ENCODE data around the gene ATG2B. TPM values are rescaled to one million over a fixed set of nuclear protein-coding genes. Genes with fewer than 3 reads are reported as not detected.

Gene ATG2B
- total and polyA plus RNA-seq, 8 donors: 19.5 to 44.1 (median 32.6) TPM

DNA sequence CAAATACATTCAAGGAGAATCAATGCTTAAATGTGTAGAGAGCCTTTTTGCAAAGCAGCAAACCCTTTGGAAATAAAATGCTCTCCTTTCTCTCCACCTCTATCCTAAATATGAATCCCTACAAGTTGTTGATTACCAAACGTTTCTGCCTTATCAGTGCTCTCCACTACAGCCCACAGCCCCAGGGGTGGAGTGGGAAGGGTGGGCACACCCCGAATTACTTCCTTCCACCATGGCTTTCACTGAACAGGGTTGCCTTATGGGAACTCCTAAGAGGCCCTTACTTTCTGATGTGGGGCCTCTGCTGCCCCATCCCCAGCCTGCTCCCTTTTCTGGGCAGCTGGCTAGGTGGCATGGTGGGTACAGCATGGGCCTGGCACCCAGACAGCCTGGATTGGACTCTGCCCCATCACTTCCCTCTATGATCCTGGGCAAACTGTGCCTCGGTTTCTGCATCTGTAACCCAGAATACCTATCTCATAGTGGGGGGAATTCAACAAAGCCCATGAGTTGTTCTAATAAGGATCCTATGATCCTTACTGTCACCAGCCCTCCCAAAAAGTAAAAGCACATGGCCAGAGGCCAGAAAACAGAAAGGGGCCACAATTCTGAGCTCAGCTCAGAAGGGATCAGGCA, 44.9 kb upstream of the ATG2B start:
- Histone ChIP-seq H3K4me3 (no peak overlapping the region), H3K27me3 (no peaks in the 10 kb centered on the region), H3K27ac (no peak overlapping the region), H3K36me3 (no peaks in the 10 kb centered on the region), H3K4me1 (no peaks in the 10 kb centered on the region), H3K9me3 (no peaks in the 10 kb centered on the region)
- DNase-seq (no peak), ATAC-seq (no peak)
- intact Hi-C loops (cut with DNase I): loop anchor here in 1 of 2 donors (10.0 kb wide), 1 partner anchor 103 kb away; no protein-coding TSS in a partner anchor
- TF ChIP-seq, protein P1, sequence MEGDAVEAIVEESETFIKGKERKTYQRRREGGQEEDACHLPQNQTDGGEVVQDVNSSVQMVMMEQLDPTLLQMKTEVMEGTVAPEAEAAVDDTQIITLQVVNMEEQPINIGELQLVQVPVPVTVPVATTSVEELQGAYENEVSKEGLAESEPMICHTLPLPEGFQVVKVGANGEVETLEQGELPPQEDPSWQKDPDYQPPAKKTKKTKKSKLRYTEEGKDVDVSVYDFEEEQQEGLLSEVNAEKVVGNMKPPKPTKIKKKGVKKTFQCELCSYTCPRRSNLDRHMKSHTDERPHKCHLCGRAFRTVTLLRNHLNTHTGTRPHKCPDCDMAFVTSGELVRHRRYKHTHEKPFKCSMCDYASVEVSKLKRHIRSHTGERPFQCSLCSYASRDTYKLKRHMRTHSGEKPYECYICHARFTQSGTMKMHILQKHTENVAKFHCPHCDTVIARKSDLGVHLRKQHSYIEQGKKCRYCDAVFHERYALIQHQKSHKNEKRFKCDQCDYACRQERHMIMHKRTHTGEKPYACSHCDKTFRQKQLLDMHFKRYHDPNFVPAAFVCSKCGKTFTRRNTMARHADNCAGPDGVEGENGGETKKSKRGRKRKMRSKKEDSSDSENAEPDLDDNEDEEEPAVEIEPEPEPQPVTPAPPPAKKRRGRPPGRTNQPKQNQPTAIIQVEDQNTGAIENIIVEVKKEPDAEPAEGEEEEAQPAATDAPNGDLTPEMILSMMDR (IDR thresholded peaks at IDR 0.05): no peak

DNA sequence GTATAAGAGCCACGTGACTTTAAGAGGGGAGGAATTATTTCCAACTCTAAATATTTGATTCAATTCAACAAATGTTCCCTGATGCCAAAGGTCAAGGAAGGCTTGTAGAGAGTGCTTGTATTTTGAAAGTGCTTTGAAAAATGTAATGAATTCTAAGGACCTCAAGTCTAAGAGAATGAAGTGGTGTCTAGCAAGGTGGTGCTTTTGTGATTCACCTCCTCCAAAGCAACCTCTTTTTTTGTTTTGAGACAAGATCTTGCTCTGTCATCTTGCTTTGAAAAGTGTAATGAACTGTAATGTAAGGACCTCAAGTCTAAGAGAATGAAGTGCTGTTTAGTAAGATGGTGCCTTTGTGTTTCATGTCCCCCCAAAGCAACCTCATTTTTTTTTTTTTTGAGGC, 42.5 kb upstream of the ATG2B start:
- Histone ChIP-seq H3K4me1 (no peaks in the 10 kb centered on the region), H3K4me3 (no peak overlapping the region), H3K27ac (no peak overlapping the region), H3K27me3 (no peaks in the 10 kb centered on the region), H3K9me3 (no peaks in the 10 kb centered on the region), H3K36me3 (no peaks in the 10 kb centered on the region)
- ATAC-seq (peak; percentile 89), DNase-seq (no peak)
- intact Hi-C loops (cut with DNase I): loop anchor here in 1 of 2 donors (10.0 kb wide), 1 partner anchor 101 kb away; no protein-coding TSS in a partner anchor
- TF ChIP-seq, protein P1 (IDR thresholded peaks at IDR 0.05): no peak

DNA sequence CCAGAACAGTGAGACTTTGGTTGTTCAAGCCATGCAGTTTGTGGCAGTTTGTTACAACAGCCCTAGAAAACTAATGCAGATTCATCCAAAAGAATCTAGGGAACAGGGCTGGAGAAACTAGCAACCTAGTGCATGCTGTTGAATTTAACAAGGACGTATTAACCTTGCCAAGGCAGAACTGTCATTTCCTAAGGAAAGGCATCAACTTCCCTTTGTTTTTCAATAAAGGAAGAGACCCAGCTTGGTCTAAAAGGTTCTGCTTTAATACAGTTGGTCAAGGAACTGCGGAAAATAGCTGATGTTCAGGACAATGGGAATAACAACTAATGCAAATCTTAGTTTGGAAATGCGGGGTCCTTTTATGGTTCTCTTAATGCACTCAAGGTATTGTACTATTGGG, 40.3 kb upstream of the ATG2B start:
- Histone ChIP-seq H3K27me3 (no peaks in the 10 kb centered on the region), H3K4me3 (no peak overlapping the region), H3K4me1 (no peaks in the 10 kb centered on the region), H3K27ac (no peak overlapping the region), H3K36me3 (no peaks in the 10 kb centered on the region), H3K9me3 (no peaks in the 10 kb centered on the region)
- TF ChIP-seq, protein P1 (IDR thresholded peaks at IDR 0.05): no peak
- ATAC-seq (no peak), DNase-seq (no peak)
- intact Hi-C loops (cut with DNase I): loop anchor here in 1 of 2 donors (10.0 kb wide), 1 partner anchor 99 kb away; no protein-coding TSS in a partner anchor

DNA sequence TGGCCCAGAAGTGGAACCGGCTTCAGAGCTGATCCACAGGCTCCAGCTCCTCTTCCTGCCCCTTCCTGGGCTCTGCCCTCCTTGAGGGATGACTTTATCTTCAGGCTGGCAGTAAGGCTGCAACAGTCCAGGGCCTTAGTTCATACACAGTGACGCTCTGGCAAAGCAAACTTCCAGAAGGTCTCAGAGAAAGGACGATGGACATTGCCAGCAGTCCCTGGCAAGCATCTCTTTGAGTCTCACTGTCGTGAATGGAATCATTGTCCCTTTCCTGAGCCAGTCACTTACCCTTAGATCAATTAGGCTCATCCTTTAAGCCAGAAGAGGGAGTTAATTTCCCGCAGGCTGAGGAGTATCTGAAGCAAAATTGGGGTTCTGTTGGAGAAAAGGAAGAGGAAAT, 37.4 kb upstream of the ATG2B start:
- no peak for ATAC-seq
- intact Hi-C loops (cut with DNase I): loop anchor here in 1 of 2 donors (10.0 kb wide), 1 partner anchor 96 kb away; no protein-coding TSS in a partner anchor
- Histone ChIP-seq H3K27ac (no peak overlapping the region), H3K36me3 (no peaks in the 10 kb centered on the region), H3K9me3 (no peaks in the 10 kb centered on the region), H3K27me3 (no peaks in the 10 kb centered on the region), H3K4me3 (no peak overlapping the region), H3K4me1 (no peaks in the 10 kb centered on the region)
- no peak for DNase-seq
- TF ChIP-seq, protein P1 (IDR thresholded peaks at IDR 0.05): no peak

DNA sequence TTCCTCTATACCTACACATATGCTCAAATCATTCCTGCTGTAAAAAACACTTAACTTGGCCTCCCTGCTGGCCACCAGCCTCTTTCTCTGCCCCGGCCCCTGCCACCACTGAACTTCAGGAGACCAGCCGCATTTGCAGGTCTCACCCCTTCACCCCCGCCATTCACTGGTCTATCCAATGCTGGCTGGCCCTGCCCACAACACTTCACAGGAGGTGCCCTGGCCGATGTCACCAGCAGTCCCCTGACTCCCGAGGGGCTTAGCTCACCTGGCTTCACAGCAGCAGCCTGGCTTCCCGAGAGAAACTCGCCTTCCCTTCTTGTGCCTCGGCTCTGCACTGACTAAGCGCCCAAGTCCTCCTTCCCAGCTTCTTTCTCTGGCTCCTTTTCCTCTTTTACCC, 36.3 kb upstream of the ATG2B start:
- intact Hi-C loops (cut with DNase I): no loop called here
- no peaks in the 10 kb centered on the region for H3K36me3 ChIP-seq
- H3K27me3 ChIP-seq: no peaks in the 10 kb centered on the region
- H3K9me3 ChIP-seq: no peaks in the 10 kb centered on the region
- no peak overlapping the region for H3K27ac ChIP-seq
- no peaks in the 10 kb centered on the region for H3K4me1 ChIP-seq
- ATAC-seq (no peak), DNase-seq (no peak)
- TF ChIP-seq, protein P1 (IDR thresholded peaks at IDR 0.05): no peak
- H3K4me3 ChIP-seq: no peak overlapping the region

Measured in left lung (tissue), 10 donors.